Measurements from ENCODE around the gene MROH8.

DNA sequence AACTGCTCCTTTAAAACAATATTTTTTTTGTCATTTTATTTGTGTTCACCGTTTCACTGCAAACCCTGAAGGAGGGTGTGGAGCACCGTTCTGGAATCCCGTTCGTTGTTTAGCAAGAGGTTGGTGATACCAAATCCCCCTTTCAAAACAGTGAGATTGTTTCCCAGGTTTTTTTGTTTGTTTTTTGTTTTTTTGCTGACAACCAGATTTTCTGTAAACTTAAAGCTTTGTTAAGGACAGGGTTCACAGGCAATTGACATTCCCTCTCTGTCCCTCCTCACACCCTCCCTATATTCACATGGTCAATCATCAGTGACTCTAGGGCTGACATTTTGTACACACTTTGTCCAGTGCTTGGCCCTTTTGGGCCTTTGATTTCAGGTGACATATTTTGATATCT lies 21.0 kb upstream of the MROH8 start:
- TF ChIP-seq, protein P1, sequence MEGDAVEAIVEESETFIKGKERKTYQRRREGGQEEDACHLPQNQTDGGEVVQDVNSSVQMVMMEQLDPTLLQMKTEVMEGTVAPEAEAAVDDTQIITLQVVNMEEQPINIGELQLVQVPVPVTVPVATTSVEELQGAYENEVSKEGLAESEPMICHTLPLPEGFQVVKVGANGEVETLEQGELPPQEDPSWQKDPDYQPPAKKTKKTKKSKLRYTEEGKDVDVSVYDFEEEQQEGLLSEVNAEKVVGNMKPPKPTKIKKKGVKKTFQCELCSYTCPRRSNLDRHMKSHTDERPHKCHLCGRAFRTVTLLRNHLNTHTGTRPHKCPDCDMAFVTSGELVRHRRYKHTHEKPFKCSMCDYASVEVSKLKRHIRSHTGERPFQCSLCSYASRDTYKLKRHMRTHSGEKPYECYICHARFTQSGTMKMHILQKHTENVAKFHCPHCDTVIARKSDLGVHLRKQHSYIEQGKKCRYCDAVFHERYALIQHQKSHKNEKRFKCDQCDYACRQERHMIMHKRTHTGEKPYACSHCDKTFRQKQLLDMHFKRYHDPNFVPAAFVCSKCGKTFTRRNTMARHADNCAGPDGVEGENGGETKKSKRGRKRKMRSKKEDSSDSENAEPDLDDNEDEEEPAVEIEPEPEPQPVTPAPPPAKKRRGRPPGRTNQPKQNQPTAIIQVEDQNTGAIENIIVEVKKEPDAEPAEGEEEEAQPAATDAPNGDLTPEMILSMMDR (IDR thresholded peaks at IDR 0.05; ENCODE audit: poor library complexity) = no peak
- TF ChIP-seq EZH2 (IDR thresholded peaks at IDR 0.05; ENCODE audit: borderline replicate concordance) = no peak
- TF ChIP-seq EZH2phosphoT487 (IDR thresholded peaks at IDR 0.05; ENCODE audit: low read depth, severe bottlenecking, unreplicated experiment) = no peak
